ENCODE measurements around the gene ADGRL2. TPM values are rescaled to one million over a fixed set of nuclear protein-coding genes. Genes with fewer than 3 reads are reported as not detected.
A peak's percentile ranks its signal among the peaks of the same experiment; 100 is the strongest.
"Not testable (repeated sequence)": the region's sequence is repeated elsewhere in the genome, so short reads cannot be mapped to it uniquely, and the experiment has no call there.

Gene ADGRL2
- polyA plus RNA-seq, 4 donors, result 160 to 193 (median 173) TPM

DNA sequence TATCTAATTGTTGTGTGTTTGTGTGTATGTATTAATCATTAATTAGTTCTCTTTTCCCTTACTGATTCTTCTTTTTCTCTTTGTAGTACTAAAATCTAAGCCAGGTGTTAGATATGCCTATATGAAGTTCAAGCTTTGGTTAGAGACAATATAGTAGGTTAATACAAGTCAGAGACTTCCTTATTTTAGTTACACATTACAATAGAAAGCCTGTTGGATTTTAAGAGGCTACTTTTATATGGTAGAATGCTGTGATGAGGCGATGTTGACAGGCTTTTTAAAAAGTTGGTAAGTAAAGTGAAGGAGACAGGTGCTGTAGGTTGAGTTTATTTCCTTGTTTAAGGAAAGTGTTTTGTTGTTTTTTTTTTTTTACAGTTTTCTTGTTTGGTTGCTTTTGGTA, 45.9 kb downstream of the ADGRL2 start:
- DNase-seq (ENCODE audit: low read depth in 4 of 4, low spot score in 3 of 4), result no peak

GRCh38 chr1:81847063-81847462, 46.3 kb downstream of the ADGRL2 start:
- DNase-seq (ENCODE audit: low read depth in 4 of 4, low spot score in 3 of 4), result no peak

- no peak for DNase-seq (ENCODE audit: low read depth in 4 of 4, low spot score in 3 of 4)
These were observed 48.3 kb downstream of the ADGRL2 start for GRCh38 chr1:81848880-81849682.

GRCh38 chr1:81850031-81850430, 49.3 kb downstream of the ADGRL2 start:
- no peak for DNase-seq (ENCODE audit: low read depth in 4 of 4, low spot score in 3 of 4)

- no peak for DNase-seq (ENCODE audit: low read depth in 4 of 4, low spot score in 3 of 4)
These were observed 49.8 kb downstream of the ADGRL2 start for GRCh38 chr1:81850495-81850894.

DNA sequence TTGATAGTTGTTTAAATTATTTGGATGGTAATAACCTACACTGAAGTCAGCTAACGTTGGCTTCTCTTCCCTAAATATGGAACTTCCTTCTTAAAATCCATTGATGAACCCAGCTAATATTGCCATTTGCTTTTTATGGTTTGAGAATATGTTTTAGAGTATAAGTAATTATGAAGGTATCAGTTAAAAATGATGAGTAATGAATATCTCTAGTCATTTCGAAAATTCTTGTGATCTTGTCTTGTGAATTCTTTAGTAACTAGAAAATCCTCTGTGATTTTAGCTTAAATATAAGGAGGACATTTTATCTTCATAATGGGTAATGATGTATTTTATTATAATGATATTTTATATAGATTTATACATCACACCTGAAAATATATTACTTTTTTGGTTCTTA, 50.5 kb downstream of the ADGRL2 start:
- no peak for DNase-seq (ENCODE audit: low read depth in 4 of 4, low spot score in 3 of 4)

DNA sequence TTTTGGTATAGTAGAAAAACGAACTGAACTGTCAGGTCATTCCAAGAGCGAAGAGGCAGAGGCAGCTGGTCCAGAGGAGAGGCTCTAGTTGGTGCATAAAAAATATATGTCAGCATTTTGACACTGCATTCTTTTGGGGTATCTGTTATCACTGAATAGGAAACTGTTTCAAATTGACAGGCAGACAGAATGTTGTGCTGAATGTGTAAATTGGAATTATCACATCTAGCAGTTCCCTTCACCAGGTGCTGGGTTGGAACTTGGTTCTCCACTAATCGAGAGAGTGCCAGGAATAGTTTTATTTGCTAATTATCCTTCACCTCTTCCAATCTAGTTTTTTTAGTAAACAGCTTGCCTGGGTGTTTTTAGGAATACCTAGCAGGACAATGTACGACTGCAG, 52.2 kb downstream of the ADGRL2 start:
- DNase-seq (ENCODE audit: low read depth in 4 of 4, low spot score in 3 of 4), result no peak

- DNase-seq (ENCODE audit: low read depth in 4 of 4, low spot score in 3 of 4), result no peak
These were observed 66.5 kb downstream of the ADGRL2 start for GRCh38 chr1:81867235-81867634.

DNA sequence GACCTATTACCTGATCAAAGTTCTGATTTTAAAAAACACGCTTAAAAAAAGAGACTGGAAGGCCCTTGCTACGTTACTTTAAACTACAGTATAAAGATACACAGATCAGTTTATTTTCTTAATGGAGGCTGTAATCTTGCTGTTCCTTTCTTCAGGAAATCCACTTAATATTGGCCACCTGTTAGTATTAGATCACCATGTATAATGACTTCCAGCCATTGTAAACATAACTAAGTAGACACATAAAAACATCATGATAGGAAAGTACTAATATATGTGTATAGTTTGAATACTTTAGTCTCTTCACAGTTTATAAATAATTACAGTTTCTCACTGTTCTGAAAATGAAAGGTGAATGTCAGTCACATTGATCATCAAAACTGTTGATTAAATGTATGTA, 68.6 kb downstream of the ADGRL2 start:
- DNase-seq (ENCODE audit: low read depth in 4 of 4, low spot score in 3 of 4), result no peak

- not testable (repeated sequence) for DNase-seq (ENCODE audit: low read depth in 4 of 4, low spot score in 3 of 4)
These were observed 70.4 kb downstream of the ADGRL2 start for GRCh38 chr1:81871091-81871490.

DNA sequence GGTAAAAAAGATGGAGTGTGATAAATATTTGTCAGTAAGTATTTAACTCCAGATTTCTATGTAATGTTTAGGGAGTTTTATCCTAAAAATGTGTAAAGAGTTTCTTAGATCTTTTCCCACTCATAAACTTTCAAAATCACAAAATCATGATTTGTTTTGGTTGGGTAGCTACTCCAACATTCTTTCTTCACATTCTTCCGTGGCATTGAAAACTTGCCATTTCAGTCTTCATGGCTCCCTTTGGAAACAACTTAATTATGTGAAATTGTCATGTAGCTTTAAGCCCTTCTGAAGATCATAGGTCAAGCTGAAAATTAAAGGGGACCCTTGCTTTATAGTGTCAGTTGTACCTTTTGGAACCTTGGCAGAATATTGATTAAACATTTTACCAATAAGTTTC, 73.2 kb downstream of the ADGRL2 start:
- DNase-seq (ENCODE audit: low read depth in 4 of 4, low spot score in 3 of 4), result no peak

DNA sequence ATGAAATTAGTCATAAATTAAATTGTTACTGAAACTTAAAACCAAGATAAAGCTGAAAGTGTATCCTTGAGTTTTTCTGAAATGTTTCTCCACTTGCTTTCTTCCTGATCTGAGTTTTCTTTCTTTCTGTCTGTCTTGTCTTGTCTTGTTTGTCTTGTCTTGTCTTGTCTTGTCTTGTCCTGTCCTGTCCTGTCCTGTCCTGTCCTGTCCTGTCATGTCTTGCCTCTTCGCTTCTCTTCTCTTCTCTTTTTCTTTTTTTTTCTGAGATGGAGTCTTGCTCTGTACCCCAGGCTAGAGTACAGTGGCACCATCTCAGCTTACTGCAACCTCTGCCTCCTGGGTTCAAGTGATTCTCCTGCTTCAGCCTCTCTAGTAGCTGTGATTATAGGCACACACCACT, 73.7 kb downstream of the ADGRL2 start:
- no peak for DNase-seq (ENCODE audit: low read depth in 4 of 4, low spot score in 3 of 4)

- DNase-seq (ENCODE audit: low read depth in 4 of 4, low spot score in 3 of 4), result no peak
These were observed 74.2 kb downstream of the ADGRL2 start for GRCh38 chr1:81874940-81875339.

DNA sequence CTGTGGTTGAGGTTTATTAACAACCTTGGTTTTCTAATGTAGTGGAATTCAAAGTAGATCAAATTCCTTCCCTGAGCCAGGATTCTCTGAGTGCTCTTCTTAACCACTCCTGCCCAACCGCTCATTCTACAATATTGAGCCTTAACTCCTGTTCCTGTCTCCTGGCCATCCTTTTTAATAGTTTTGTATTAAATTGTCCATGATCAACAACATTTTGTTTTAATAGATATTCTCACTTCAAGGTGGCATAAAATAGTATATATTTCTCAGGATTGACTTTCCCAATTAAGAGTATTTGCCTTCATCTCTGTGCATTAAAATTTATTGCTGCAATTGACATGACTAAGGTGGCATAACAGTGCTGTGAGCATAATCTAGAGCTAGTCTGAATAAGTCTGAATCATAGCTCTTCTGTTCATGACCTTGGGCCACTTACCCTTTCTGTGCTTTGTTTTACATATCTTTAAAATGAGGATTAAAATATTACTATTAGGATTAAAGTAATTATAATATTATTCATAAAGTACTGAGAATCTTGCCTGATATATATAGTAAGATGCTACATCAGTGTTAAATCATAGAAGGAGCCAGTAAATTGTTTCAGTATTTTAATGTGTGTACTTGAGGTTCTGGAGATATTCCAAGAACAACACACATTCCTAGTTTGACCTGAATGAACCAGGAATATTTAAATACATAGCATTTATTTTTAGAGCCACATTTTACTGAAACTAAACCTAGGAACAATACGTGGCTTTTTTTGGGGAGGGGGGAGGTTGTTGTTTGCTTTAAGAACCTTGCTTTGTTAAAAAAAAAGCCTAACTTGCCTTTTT, 76.4 kb downstream of the ADGRL2 start:
- peak in 1 of 4 donors; percentile 33 for DNase-seq (ENCODE audit: low read depth in 4 of 4, low spot score in 3 of 4)

DNA sequence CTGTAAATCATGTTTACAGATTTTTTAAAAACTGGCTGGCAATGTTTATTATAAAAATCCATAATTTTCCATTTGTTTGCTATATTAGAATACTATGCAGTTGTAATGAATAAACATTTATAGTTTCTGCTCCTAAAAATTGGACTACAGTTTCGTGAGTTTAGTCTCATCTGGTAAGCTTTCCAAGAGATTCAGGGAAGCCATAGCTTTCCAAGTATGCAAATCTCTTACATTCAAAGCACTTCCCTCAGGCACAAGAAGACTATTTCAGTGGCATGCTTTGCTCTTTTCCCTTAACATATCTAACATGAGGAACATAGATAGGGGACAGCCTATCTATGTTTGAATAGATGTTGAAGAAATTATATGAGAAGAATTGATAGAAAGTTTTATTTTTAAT, 77.2 kb downstream of the ADGRL2 start:
- no peak for DNase-seq (ENCODE audit: low read depth in 4 of 4, low spot score in 3 of 4)

DNA sequence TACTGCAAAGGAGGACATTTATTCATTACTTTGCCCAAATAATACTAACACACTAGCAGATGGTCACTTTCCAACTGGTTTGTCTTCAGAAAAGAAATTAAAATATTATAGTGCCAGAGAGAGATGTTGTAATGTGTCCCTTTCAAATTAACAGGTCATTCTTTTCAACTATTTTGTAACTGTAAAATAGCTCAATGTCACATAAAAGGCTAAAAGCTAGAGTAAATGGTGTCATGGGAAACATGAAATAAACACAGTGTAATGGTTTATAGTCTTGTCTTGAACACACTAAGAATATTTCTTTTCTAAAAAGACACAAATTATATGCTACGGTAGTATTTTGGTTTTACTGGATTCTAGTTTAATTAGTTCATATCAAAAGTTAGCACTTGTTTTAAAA, 77.8 kb downstream of the ADGRL2 start:
- DNase-seq (ENCODE audit: low read depth in 4 of 4, low spot score in 3 of 4), result no peak

- DNase-seq (ENCODE audit: low read depth in 4 of 4, low spot score in 3 of 4), result no peak
These were observed 80.0 kb downstream of the ADGRL2 start for GRCh38 chr1:81880781-81881180.

- no peak for DNase-seq (ENCODE audit: low read depth in 4 of 4, low spot score in 3 of 4)
These were observed 84.6 kb downstream of the ADGRL2 start for GRCh38 chr1:81885291-81885690.

- DNase-seq (ENCODE audit: low read depth in 4 of 4, low spot score in 3 of 4), result not testable (repeated sequence)
These were observed 85.6 kb downstream of the ADGRL2 start for GRCh38 chr1:81886292-81886691.

- no peak for DNase-seq (ENCODE audit: low read depth in 4 of 4, low spot score in 3 of 4)
These were observed 86.8 kb downstream of the ADGRL2 start for GRCh38 chr1:81887421-81888144.

GRCh38 chr1:81889166-81889565, 88.4 kb downstream of the ADGRL2 start:
- DNase-seq (ENCODE audit: low read depth in 4 of 4, low spot score in 3 of 4), result no peak

Measured in right renal pelvis (tissue), 4 donors.